IPS-18c (cell line): ENCODE data around the gene ANKH.

Source experiments
- H3K4me3 ChIP-seq: 2 replicates; pipeline ENCODE4 v1.7.0; 2013; ENCODE audit warnings: low read depth, mild to moderate bottlenecking, low read length, moderate library complexity; ENCODE audit not compliant: insufficient read depth
- H3K9me3 ChIP-seq: one replicate; pipeline ENCODE4 v1.6.1; 2013; ENCODE audit warnings: mild to moderate bottlenecking, low read length, moderate library complexity; ENCODE audit not compliant: control insufficient read depth, insufficient read depth

Gene ANKH

GRCh38 chr5:14790911-14791310 is 80.7 kb downstream of the ANKH start:
- no peaks in the 10 kb centered on the region for H3K9me3 ChIP-seq
- H3K4me3 ChIP-seq: no peak overlapping the region

GRCh38 chr5:14790220-14790619 is 81.4 kb downstream of the ANKH start:
- Histone ChIP-seq H3K4me3 (no peak overlapping the region), H3K9me3 (no peaks in the 10 kb centered on the region)

GRCh38 chr5:14787801-14788579 is 83.6 kb downstream of the ANKH start:
- H3K4me3 ChIP-seq: no peak overlapping the region
- no peaks in the 10 kb centered on the region for H3K9me3 ChIP-seq

GRCh38 chr5:14783691-14784090 is 87.9 kb downstream of the ANKH start:
- Histone ChIP-seq H3K9me3 (no peaks in the 10 kb centered on the region), H3K4me3 (no peak overlapping the region)

- H3K9me3 ChIP-seq: no peaks in the 10 kb centered on the region
- no peak overlapping the region for H3K4me3 ChIP-seq
Measured at GRCh38 chr5:14782591-14782990, 89.0 kb downstream of the ANKH start.

- Histone ChIP-seq H3K4me3 (no peak overlapping the region), H3K9me3 (no peaks in the 10 kb centered on the region)
Measured at GRCh38 chr5:14781106-14781505, 90.5 kb downstream of the ANKH start.

GRCh38 chr5:14779975-14780374 is 91.6 kb downstream of the ANKH start:
- Histone ChIP-seq H3K4me3 (no peak overlapping the region), H3K9me3 (no peaks in the 10 kb centered on the region)

GRCh38 chr5:14778792-14779070 is 92.8 kb downstream of the ANKH start:
- Histone ChIP-seq H3K9me3 (no peaks in the 10 kb centered on the region), H3K4me3 (no peak overlapping the region)

- Histone ChIP-seq H3K4me3 (no peak overlapping the region), H3K9me3 (no peaks in the 10 kb centered on the region)
Measured at GRCh38 chr5:14777932-14778791, 93.4 kb downstream of the ANKH start.

- no peak overlapping the region for H3K4me3 ChIP-seq
- no peaks in the 10 kb centered on the region for H3K9me3 ChIP-seq
Measured at GRCh38 chr5:14777187-14777586, 94.4 kb downstream of the ANKH start.

- no peaks in the 10 kb centered on the region for H3K9me3 ChIP-seq
Measured at GRCh38 chr5:14776602-14777001, 95.0 kb downstream of the ANKH start.

GRCh38 chr5:14775857-14776256 is 95.7 kb downstream of the ANKH start:
- Histone ChIP-seq H3K4me3 (no peak overlapping the region), H3K9me3 (no peaks in the 10 kb centered on the region)

More at GRCh38 chr5:14776602-14777001, 95.0 kb downstream of the ANKH start:
- H3K4me3 ChIP-seq: no peak overlapping the region

- Histone ChIP-seq H3K9me3 (no peaks in the 10 kb centered on the region), H3K4me3 (no peak overlapping the region)
Measured at GRCh38 chr5:14773588-14773987, 98.0 kb downstream of the ANKH start.

GRCh38 chr5:14771972-14772371 is 99.6 kb downstream of the ANKH start:
- no peak overlapping the region for H3K4me3 ChIP-seq
- H3K9me3 ChIP-seq: no peaks in the 10 kb centered on the region

- H3K9me3 ChIP-seq: no peaks in the 10 kb centered on the region
- H3K4me3 ChIP-seq: no peak overlapping the region
Measured at GRCh38 chr5:14771189-14771588, 100.4 kb downstream of the ANKH start.

GRCh38 chr5:14768508-14769365 is 102.8 kb downstream of the ANKH start:
- no peak overlapping the region for H3K4me3 ChIP-seq
- no peaks in the 10 kb centered on the region for H3K9me3 ChIP-seq

GRCh38 chr5:14767735-14768507 is 103.7 kb downstream of the ANKH start:
- H3K4me3 ChIP-seq: no peak overlapping the region
- no peaks in the 10 kb centered on the region for H3K9me3 ChIP-seq
